GM12878 (cell line): ENCODE measurements around the gene GTF2IRD1. TPM values are rescaled to one million over a fixed set of nuclear protein-coding genes. Genes with fewer than 3 reads are reported as not detected.

Experiments used
- ATAC-seq: fragments of 200-7000 bp; cut with Tn5 transposase; 3 replicates; pipeline ENCODE4 v1.9.1; 2020; ENCODE audit warnings: mild to moderate bottlenecking, moderate library complexity
- BruUV-seq: library from RNA; stranded (reverse); fragments of 400-500 nt; replicated peaks from 2 replicates; lab custom pipeline; 2021; lab: Mats Ljungman, UMichigan
- CTCF ChIA-PET: fragments of 300-600 bp; sonication (Branson Sonifier 250); formaldehyde crosslinking; extraction: SDS; loops from one replicate; lab custom pipeline; 2021; ENCODE audit warnings: inconsistent platforms; lab: Yijun Ruan, JAX
- POLR2A ChIA-PET: fragments of 350-600 bp; formaldehyde crosslinking; extraction: SDS; loops from one replicate; lab custom pipeline; 2021; ENCODE audit warnings: inconsistent platforms; lab: Charles Lee
- RAD21 ChIA-PET: fragments of 300-600 bp; sonication (Branson Sonifier 250); formaldehyde crosslinking; loops from one replicate; lab custom pipeline; 2023; ENCODE audit warnings: antibody characterized with exemption; ENCODE audit not compliant: unreplicated experiment; lab: Charles Lee
- SMC1A ChIA-PET: fragments of 300-600 bp; sonication (Branson Sonifier 250); formaldehyde crosslinking; loops from one replicate; lab custom pipeline; 2023; ENCODE audit not compliant: unreplicated experiment, uncharacterized antibody; lab: Charles Lee
- DNase-seq: peaks from one replicate; pipeline ENCODE4 v3.0.0-alpha.2; 2011; ENCODE audit warnings: low read depth, low spot score
- FAIRE-seq: peaks from 3 replicates; lab custom pipeline; 2011; peaks lifted over from hg19 to GRCh38; lab: Jason Lieb, UNC
- H2AFZ ChIP-seq: 2 replicates; pipeline ENCODE4 v1.6.0; 2011; ENCODE audit warnings: low read depth, low read length, control low read depth; ENCODE audit not compliant: control insufficient read depth
- H3K27ac ChIP-seq: 2 replicates; pipeline ENCODE4 v1.5.1; 2011; ENCODE audit warnings: control low read depth; ENCODE audit not compliant: control insufficient read depth, insufficient read depth
- H3K27me3 ChIP-seq, 2 experiments: replicated peaks in 1 of 2; 2 replicates each; pipeline versions ENCODE4 v1.6.0 to v1.6.1; 2011; ENCODE audit warnings: low read length in 1 of 2; ENCODE audit not compliant: control insufficient read depth in 2 of 2, insufficient read depth in 2 of 2
- H3K36me3 ChIP-seq, 2 experiments: 2 replicates each; pipeline ENCODE4 v1.5.1; 2011; ENCODE audit warnings: low read length in 1 of 2; ENCODE audit not compliant: control insufficient read depth in 2 of 2, insufficient read depth in 2 of 2
- H3K4me1 ChIP-seq: 2 replicates; pipeline ENCODE4 v1.6.1; 2011; ENCODE audit warnings: mild to moderate bottlenecking, low read length, moderate library complexity, mixed read lengths; ENCODE audit not compliant: control insufficient read depth, insufficient read depth
- H3K4me2 ChIP-seq: 2 replicates; pipeline ENCODE4 v1.6.0; 2011; ENCODE audit warnings: control low read depth; ENCODE audit not compliant: control insufficient read depth, insufficient read depth
- H3K4me3 ChIP-seq: fragments of 200-600 bp; sonication (generic); 2 replicates; pipeline ENCODE4 v1.5.1; 2016
- H3K79me2 ChIP-seq: 2 replicates; pipeline ENCODE4 v1.6.0; 2011; ENCODE audit warnings: low read length; ENCODE audit not compliant: control insufficient read depth, insufficient read depth
- H3K9ac ChIP-seq: 2 replicates; pipeline ENCODE4 v1.8.0; 2011; ENCODE audit warnings: low read length, control low read depth, mixed read lengths; ENCODE audit not compliant: control insufficient read depth, insufficient read depth
- H3K9me3 ChIP-seq: replicated peaks from 3 replicates; pipeline ENCODE4 v1.5.1; 2011; ENCODE audit warnings: mild to moderate bottlenecking, low read length; ENCODE audit not compliant: control insufficient read depth, insufficient read depth
- H4K20me1 ChIP-seq: 2 replicates; pipeline ENCODE4 v1.6.0; 2011; ENCODE audit not compliant: control insufficient read depth, insufficient read depth
- HDAC6 ChIP-seq: fragments of 200-600 bp; sonication (generic); IDR thresholded peaks from one replicate; pipeline ENCODE4 v1.8.0; 2017; ENCODE audit warnings: antibody characterized with exemption; ENCODE audit not compliant: unreplicated experiment
- MLLT1 ChIP-seq: fragments of 450-650 bp; IDR thresholded peaks from 2 replicates; pipeline ENCODE4 v1.6.1; 2016; ENCODE audit warnings: mild to moderate bottlenecking
- SMARCA5 ChIP-seq: fragments of 450-650 bp; IDR thresholded peaks from 2 replicates; pipeline ENCODE4 v1.6.1; 2017; ENCODE audit warnings: mild to moderate bottlenecking
- SRF ChIP-seq, 2 experiments: IDR thresholded peaks; 2 replicates each; pipeline ENCODE4 v1.6.1; 2011; ENCODE audit warnings: low read depth in 2 of 2, low read length in 2 of 2, mild to moderate bottlenecking in 1 of 2, moderate library complexity in 1 of 2
- WGBS: methylation state at CpG from one replicate; pipeline ENCODE4 v1.1.6; 2016; ENCODE audit warnings: low lambda C conversion rate; ENCODE audit not compliant: insufficient replicate concordance, insufficient coverage; ENCODE audit errors: missing lambda C conversion rate; 5-methylcytosine and 5-hydroxymethylcytosine counted together
- in situ Hi-C: fragments of 300-500 bp; cut with MboI; formaldehyde crosslinking; loops from 9 replicates; pipeline ENCODE4 v1.14.3; 2018; ENCODE audit warnings: mixed read lengths
- intact Hi-C: fragments of 100-400 bp; cut with micrococcal nuclease; formaldehyde crosslinking; loops from one replicate; pipeline ENCODE4 v1.14.2; 2022; ENCODE audit not compliant: unreplicated experiment
- polyA plus RNA-seq, 11 experiments: library from polyadenylated mRNA; depleted of rRNA in 4 of 11; unstranded in 6 of 11; stranded (reverse) in 5 of 11; fragments of >200 nt; fragmentation: Nextera tagmentation in 4 of 11; fragmentation: Illumina TruSeq in 1 of 11; extraction: Ambion mirVana in 4 of 11; extraction: Trizol in 1 of 11; gene quantifications; 1 replicate in 1 of 11; 2 replicates in 10 of 11; pipeline versions ENCODE4 v1.2.1 to v1.2.3, GENCODE V29; 2011 to 2016; ENCODE audit warnings: inconsistent platforms in 2 of 11, missing spikeins in 2 of 11, low read depth in 1 of 11
- total RNA-seq, 4 experiments: library from RNA; depleted of rRNA in 3 of 4; stranded (reverse); fragments of >200 nt in 3 of 4; fragmentation: Illumina TruSeq in 1 of 4; extraction: Trizol in 1 of 4; gene quantifications; 2 replicates each; pipeline versions ENCODE4 v1.2.1 to v1.2.3, GENCODE V29; 2013 to 2021
- TF ChIP-seq, protein P1 (sequence below): fragments of 150-350 bp; IDR thresholded peaks from 2 replicates; pipeline ENCODE4 v1.6.1; 2014; ENCODE audit warnings: mild to moderate bottlenecking, low read depth, low read length

The GTF2IRD1 gene
- total and polyA plus RNA-seq, 10 of the 15 experiments (the other 5 are each of a cell fraction or from before 2014, with no cell fraction given) = 0.48 to 3.0 (median 1.3) TPM

- H3K4me2 ChIP-seq = peak overlapping the region; percentile 96
- H3K9me3 ChIP-seq = no peaks in the 10 kb centered on the region
- CTCF ChIA-PET = interaction anchor here (0.9 to 1.6 kb wide), 8 partner anchors 10 to 169 kb away, joined by 3 to 8 read pairs (median 4); no protein-coding TSS in a partner anchor
- in situ Hi-C loops (no loop called here), intact Hi-C loops (loop anchor here (2.0 kb wide), 1 partner anchor 72 kb away; no protein-coding TSS in a partner anchor)
- BruUV-seq = no TSS peak
- no peak for TF ChIP-seq HDAC6
- TF ChIP-seq SMARCA5 = 0 out of 2 replicates have a peak, but pooled peaks have one; percentile 2
- TF ChIP-seq SRF (IDR thresholded peaks at IDR 0.05; ENCODE audit: low read depth in 2 of 2, low read length in 2 of 2) = no peak
- TF ChIP-seq, protein P1, sequence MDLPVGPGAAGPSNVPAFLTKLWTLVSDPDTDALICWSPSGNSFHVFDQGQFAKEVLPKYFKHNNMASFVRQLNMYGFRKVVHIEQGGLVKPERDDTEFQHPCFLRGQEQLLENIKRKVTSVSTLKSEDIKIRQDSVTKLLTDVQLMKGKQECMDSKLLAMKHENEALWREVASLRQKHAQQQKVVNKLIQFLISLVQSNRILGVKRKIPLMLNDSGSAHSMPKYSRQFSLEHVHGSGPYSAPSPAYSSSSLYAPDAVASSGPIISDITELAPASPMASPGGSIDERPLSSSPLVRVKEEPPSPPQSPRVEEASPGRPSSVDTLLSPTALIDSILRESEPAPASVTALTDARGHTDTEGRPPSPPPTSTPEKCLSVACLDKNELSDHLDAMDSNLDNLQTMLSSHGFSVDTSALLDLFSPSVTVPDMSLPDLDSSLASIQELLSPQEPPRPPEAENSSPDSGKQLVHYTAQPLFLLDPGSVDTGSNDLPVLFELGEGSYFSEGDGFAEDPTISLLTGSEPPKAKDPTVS = no peak
- TF ChIP-seq MLLT1 = no peak
- 97% methylated on average over 18 of the region's 18 CpGs for WGBS
- FAIRE-seq = peak; percentile 18
- DNase-seq = no peak
- H3K27me3 ChIP-seq = no peaks in the 10 kb centered on the region
- no peaks in the 10 kb centered on the region for H3K36me3 ChIP-seq
- SMC1A ChIA-PET = interaction anchor here (0.7 to 1.7 kb wide), 15 partner anchors 11 to 167 kb away, joined by 3 to 6 read pairs (median 3); no protein-coding TSS in a partner anchor
- POLR2A ChIA-PET = interaction anchor here (0.6 to 2.6 kb wide), 8 partner anchors 11 to 129 kb away, joined by 3 to 11 read pairs (median 4); no protein-coding TSS in a partner anchor
- no peak for ATAC-seq
- peaks cover 24% of the 10 kb centered on the region for H3K4me1 ChIP-seq
- peak overlapping the region; percentile 82 for H3K27ac ChIP-seq
- no peaks in the 10 kb centered on the region for H3K79me2 ChIP-seq
- RAD21 ChIA-PET = interaction anchor here (0.7 to 1.7 kb wide), 12 partner anchors 9 to 79 kb away, joined by 3 to 10 read pairs (median 4); no protein-coding TSS in a partner anchor
- peak overlapping the region; percentile 12; the same call in 1 of the 2 replicates for H2AFZ ChIP-seq
- no peak overlapping the region for H3K4me3 ChIP-seq
- no peaks in the 10 kb centered on the region for H4K20me1 ChIP-seq
- peak overlapping the region; percentile 65 for H3K9ac ChIP-seq
Measured at GRCh38 chr7:74586258-74587175, 132.8 kb downstream of the GTF2IRD1 start.
